GM21576 (cell line): ENCODE results near the gene OR2V2.
"Not testable (repeated sequence)": the region's sequence is repeated elsewhere in the genome, so short reads cannot be mapped to it uniquely, and the experiment has no call there.

ENCODE experiments used
- ATAC-seq: cut with Tn5 transposase; IDR thresholded peaks from one replicate; pipeline ENCODE4 v1.9.1; 2021; ENCODE audit warnings: mild to moderate bottlenecking, moderate library complexity; ENCODE audit not compliant: unreplicated experiment

OR2V2 gene

GRCh38 chr5:181142054-181142453 lies 5.3 kb upstream of the OR2V2 start:
- no peak for ATAC-seq

- no peak for ATAC-seq
Measured at GRCh38 chr5:181145133-181145532, 2.3 kb upstream of the OR2V2 start.

GRCh38 chr5:181149355-181149754 lies 2.0 kb downstream of the OR2V2 start:
- no peak for ATAC-seq

- no peak for ATAC-seq
Measured at GRCh38 chr5:181149806-181150733, 2.7 kb downstream of the OR2V2 start.

GRCh38 chr5:181151146-181151545 lies 3.8 kb downstream of the OR2V2 start:
- no peak for ATAC-seq

GRCh38 chr5:181152406-181152805 lies 5.0 kb downstream of the OR2V2 start:
- ATAC-seq = no peak

GRCh38 chr5:181153814-181154213 lies 6.4 kb downstream of the OR2V2 start:
- no peak for ATAC-seq

GRCh38 chr5:181156758-181157157 lies 9.4 kb downstream of the OR2V2 start:
- no peak for ATAC-seq

GRCh38 chr5:181158869-181159268 lies 11.5 kb downstream of the OR2V2 start:
- no peak for ATAC-seq

- peak; percentile 70 for ATAC-seq
Measured at GRCh38 chr5:181159286-181160151, 12.1 kb downstream of the OR2V2 start.

GRCh38 chr5:181160152-181160754 lies 12.9 kb downstream of the OR2V2 start:
- ATAC-seq = peak; percentile 42

- not testable (repeated sequence) for ATAC-seq
Measured at GRCh38 chr5:181160755-181161533, 13.6 kb downstream of the OR2V2 start.

GRCh38 chr5:181161534-181162175 lies 14.3 kb downstream of the OR2V2 start:
- no peak for ATAC-seq

GRCh38 chr5:181163487-181164075 lies 16.2 kb downstream of the OR2V2 start:
- no peak for ATAC-seq

- no peak for ATAC-seq
Measured at GRCh38 chr5:181164076-181164952, 16.9 kb downstream of the OR2V2 start.

GRCh38 chr5:181166812-181167733 lies 19.7 kb downstream of the OR2V2 start:
- ATAC-seq = no peak

GRCh38 chr5:181167814-181168488 lies 20.6 kb downstream of the OR2V2 start:
- no peak for ATAC-seq
